Loucy (cell line): ENCODE results near the gene GLG1.

Experiments used
- H2AFZ ChIP-seq: fragments of 200-600 bp; sonication (generic); 2 replicates; pipeline ENCODE4 v1.6.0; 2016; ENCODE audit warnings: antibody characterized with exemption, mild to moderate bottlenecking, low read length, moderate library complexity
- H3F3A ChIP-seq: fragments of 200-600 bp; 2 replicates; pipeline ENCODE4 v1.6.0; 2016; ENCODE audit warnings: antibody characterized with exemption, low read depth, mild to moderate bottlenecking
- H3K27me3 ChIP-seq: fragments of 200-600 bp; sonication (generic); 2 replicates; pipeline ENCODE4 v1.6.1; 2014; ENCODE audit warnings: low read length, mild to moderate bottlenecking; ENCODE audit not compliant: insufficient read depth, poor library complexity, severe bottlenecking
- H3K36me3 ChIP-seq: fragments of 200-600 bp; sonication (generic); 2 replicates; pipeline ENCODE4 v1.6.1; 2016; ENCODE audit warnings: low read length; ENCODE audit not compliant: insufficient read depth
- H3K4me1 ChIP-seq: fragments of 200-600 bp; sonication (generic); 2 replicates; pipeline ENCODE4 v1.5.1; 2014; ENCODE audit warnings: low read length, mild to moderate bottlenecking; ENCODE audit not compliant: insufficient read depth, poor library complexity, severe bottlenecking
- H3K4me2 ChIP-seq: fragments of 200-600 bp; sonication (generic); 2 replicates; pipeline ENCODE4 v1.6.0; 2014; ENCODE audit warnings: antibody characterized with exemption, low read length, low read depth, mild to moderate bottlenecking; ENCODE audit not compliant: poor library complexity, severe bottlenecking
- H3K4me3 ChIP-seq: fragments of 200-600 bp; sonication (generic); 2 replicates; pipeline ENCODE4 v1.5.1; 2014; ENCODE audit warnings: low read length, mild to moderate bottlenecking, mixed read lengths; ENCODE audit not compliant: poor library complexity, severe bottlenecking
- H3K79me2 ChIP-seq: fragments of 200-600 bp; sonication (generic); 2 replicates; pipeline ENCODE4 v1.6.1; 2014; ENCODE audit warnings: low read length; ENCODE audit not compliant: insufficient read depth
- H3K9ac ChIP-seq: fragments of 200-600 bp; sonication (generic); 2 replicates; pipeline ENCODE4 v1.6.0; 2014; ENCODE audit warnings: mild to moderate bottlenecking, low read depth, low read length, moderate library complexity; ENCODE audit not compliant: poor library complexity, severe bottlenecking
- H3K9me2 ChIP-seq: fragments of 200-600 bp; sonication (generic); replicated peaks from 2 replicates; pipeline ENCODE4 v1.6.1; 2016; ENCODE audit warnings: low read depth, low read length, mixed read lengths
- H3K9me3 ChIP-seq: fragments of 200-600 bp; sonication (generic); 2 replicates; pipeline ENCODE4 v1.6.1; 2014; ENCODE audit warnings: mild to moderate bottlenecking, antibody characterized with exemption, low read length, low read depth; ENCODE audit not compliant: insufficient read depth
- H4K20me1 ChIP-seq: fragments of 200-600 bp; sonication (generic); 2 replicates; pipeline ENCODE4 v1.6.0; 2014; ENCODE audit warnings: antibody characterized with exemption, low read length, mild to moderate bottlenecking; ENCODE audit not compliant: insufficient read depth, poor library complexity, severe bottlenecking
- CTCF ChIP-seq: fragments of 200-600 bp; sonication (generic); conservative IDR thresholded peaks from 2 replicates; pipeline ENCODE4 v1.5.1; 2014; ENCODE audit warnings: mild to moderate bottlenecking, antibody characterized with exemption, low read length
- EZH2phosphoT487 ChIP-seq: fragments of 200-600 bp; IDR thresholded peaks from 2 replicates; pipeline ENCODE4 v1.6.1; 2018; ENCODE audit warnings: antibody characterized with exemption, mild to moderate bottlenecking, moderate library complexity, borderline replicate concordance

GLG1 gene

GRCh38 chr16:74570412-74571301, 36.3 kb downstream of the GLG1 start:
- Histone ChIP-seq H3K4me2 (no peak overlapping the region), H3K36me3 (no peaks in the 10 kb centered on the region), H3F3A (no peaks in the 10 kb centered on the region), H3K9me2 (no peaks in the 10 kb centered on the region), H3K27me3 (no peaks in the 10 kb centered on the region), H3K79me2 (peaks cover 83% of the 10 kb centered on the region), H3K9me3 (no peaks in the 10 kb centered on the region), H4K20me1 (peaks cover 28% of the 10 kb centered on the region), H2AFZ (no peak overlapping the region), H3K4me3 (no peak overlapping the region), H3K4me1 (no peaks in the 10 kb centered on the region), H3K9ac (no peak overlapping the region)
- no peak for TF ChIP-seq EZH2phosphoT487
- no peak for TF ChIP-seq CTCF

- Histone ChIP-seq H3K4me1 (no peaks in the 10 kb centered on the region), H3K9ac (no peak overlapping the region), H3K27me3 (no peaks in the 10 kb centered on the region), H3K9me2 (no peaks in the 10 kb centered on the region), H3K36me3 (no peaks in the 10 kb centered on the region), H3K9me3 (no peaks in the 10 kb centered on the region), H3F3A (no peaks in the 10 kb centered on the region), H3K4me2 (no peak overlapping the region), H3K4me3 (no peak overlapping the region), H2AFZ (no peak overlapping the region), H4K20me1 (peaks cover 35% of the 10 kb centered on the region), H3K79me2 (peaks cover 85% of the 10 kb centered on the region; the same call in 1 of the 2 replicates)
- no peak for TF ChIP-seq CTCF
- TF ChIP-seq EZH2phosphoT487: no peak
Measured at GRCh38 chr16:74568961-74569631, 37.8 kb downstream of the GLG1 start.

- no peak for TF ChIP-seq EZH2phosphoT487
- no peak for TF ChIP-seq CTCF
- no peaks in the 10 kb centered on the region for H3K4me1 ChIP-seq
- H3K4me3 ChIP-seq: no peak overlapping the region
- H3K9ac ChIP-seq: no peak overlapping the region
- H2AFZ ChIP-seq: no peak overlapping the region
- no peaks in the 10 kb centered on the region for H3F3A ChIP-seq
- no peaks in the 10 kb centered on the region for H3K9me2 ChIP-seq
- peaks cover 26% of the 10 kb centered on the region for H4K20me1 ChIP-seq
- no peaks in the 10 kb centered on the region for H3K36me3 ChIP-seq
- H3K79me2 ChIP-seq: peaks cover 86% of the 10 kb centered on the region; the same call in 1 of the 2 replicates
- no peak overlapping the region for H3K4me2 ChIP-seq
- H3K9me3 ChIP-seq: no peaks in the 10 kb centered on the region
- no peaks in the 10 kb centered on the region for H3K27me3 ChIP-seq
Measured at GRCh38 chr16:74567901-74568300, 39.0 kb downstream of the GLG1 start.
